ENCODE results near the gene ETNK2. TPM values are rescaled to one million over a fixed set of nuclear protein-coding genes. Genes with fewer than 3 reads are reported as not detected.

The ETNK2 gene
- total RNA-seq, 1 experiment from 2014 or later, result 21.9 TPM

GRCh38 chr1:204114606-204115005 is 37.2 kb downstream of the ETNK2 start:
- no peak for DNase-seq
- intact Hi-C loops (cut with micrococcal nuclease; ENCODE audit: unreplicated experiment), result no loop called here
- no peaks in the 10 kb centered on the region for H3K27me3 Mint-ChIP-seq (ENCODE audit: insufficient read depth, unreplicated experiment)
- ChIA-PET CTCF (no interaction called here), POLR2A (no interaction called here)
- Histone ChIP-seq H3K27me3 (replicated peaks; ENCODE audit: control insufficient read depth, insufficient read depth, low read length) (no peaks in the 10 kb centered on the region), H3K36me3 (ENCODE audit: control insufficient read depth, insufficient read depth, low read length) (peaks cover 4% of the 10 kb centered on the region; the same call in 1 of the 2 replicates), H3K4me3 (ENCODE audit: low read depth, low read length) (no peak overlapping the region), H3K9me3 (no peaks in the 10 kb centered on the region), H3K4me1 (no peaks in the 10 kb centered on the region)
- H3K36me3 Mint-ChIP-seq (ENCODE audit: insufficient read depth, unreplicated experiment), result peaks cover 9% of the 10 kb centered on the region
- H3K9me3 Mint-ChIP-seq (ENCODE audit: unreplicated experiment), result no peaks in the 10 kb centered on the region
- no TSS peak for BruUV-seq (replicated peaks)
- H3K27ac Mint-ChIP-seq (ENCODE audit: unreplicated experiment), result no peak overlapping the region
- H3K4me3 Mint-ChIP-seq (ENCODE audit: unreplicated experiment), result no peak overlapping the region
- H3K4me1 Mint-ChIP-seq (ENCODE audit: low read depth, unreplicated experiment), result peaks cover 5% of the 10 kb centered on the region
- no peak for TF ChIP-seq CTCF (IDR thresholded peaks at IDR 0.05; ENCODE audit: insufficient read depth in 1 of 2, low read depth in 1 of 2, low read length in 1 of 2, severe bottlenecking in 1 of 2, unreplicated experiment in 1 of 2)

GRCh38 chr1:204113896-204114295 is 37.9 kb downstream of the ETNK2 start:
- ChIA-PET CTCF (no interaction called here), POLR2A (no interaction called here)
- Mint-ChIP-seq H3K27me3 (ENCODE audit: insufficient read depth, unreplicated experiment) (no peaks in the 10 kb centered on the region), H3K4me3 (ENCODE audit: unreplicated experiment) (no peak overlapping the region), H3K9me3 (ENCODE audit: unreplicated experiment) (no peaks in the 10 kb centered on the region), H3K27ac (ENCODE audit: unreplicated experiment) (no peak overlapping the region), H3K4me1 (ENCODE audit: low read depth, unreplicated experiment) (peaks cover 5% of the 10 kb centered on the region), H3K36me3 (ENCODE audit: insufficient read depth, unreplicated experiment) (peaks cover 9% of the 10 kb centered on the region)
- no peak overlapping the region for H3K4me3 ChIP-seq (ENCODE audit: low read depth, low read length)
- H3K4me1 ChIP-seq, result no peaks in the 10 kb centered on the region
- no TSS peak for BruUV-seq (replicated peaks)
- H3K9me3 ChIP-seq, result no peaks in the 10 kb centered on the region
- intact Hi-C loops (cut with micrococcal nuclease; ENCODE audit: unreplicated experiment), result no loop called here
- H3K36me3 ChIP-seq (ENCODE audit: control insufficient read depth, insufficient read depth, low read length), result peaks cover 4% of the 10 kb centered on the region; the same call in 1 of the 2 replicates
- no peaks in the 10 kb centered on the region for H3K27me3 ChIP-seq (replicated peaks; ENCODE audit: control insufficient read depth, insufficient read depth, low read length)
- DNase-seq, result no peak
- no peak for TF ChIP-seq CTCF (IDR thresholded peaks at IDR 0.05; ENCODE audit: insufficient read depth in 1 of 2, low read depth in 1 of 2, low read length in 1 of 2, severe bottlenecking in 1 of 2, unreplicated experiment in 1 of 2)

- H3K27me3 ChIP-seq (replicated peaks; ENCODE audit: control insufficient read depth, insufficient read depth, low read length), result no peaks in the 10 kb centered on the region
- Mint-ChIP-seq H3K4me3 (ENCODE audit: unreplicated experiment) (no peak overlapping the region), H3K4me1 (ENCODE audit: low read depth, unreplicated experiment) (peaks cover 5% of the 10 kb centered on the region), H3K27ac (ENCODE audit: unreplicated experiment) (no peak overlapping the region), H3K9me3 (ENCODE audit: unreplicated experiment) (no peaks in the 10 kb centered on the region), H3K36me3 (ENCODE audit: insufficient read depth, unreplicated experiment) (peaks cover 9% of the 10 kb centered on the region), H3K27me3 (ENCODE audit: insufficient read depth, unreplicated experiment) (no peaks in the 10 kb centered on the region)
- H3K4me3 ChIP-seq (ENCODE audit: low read depth, low read length), result no peak overlapping the region
- H3K4me1 ChIP-seq, result no peaks in the 10 kb centered on the region
- peaks cover 4% of the 10 kb centered on the region; the same call in 1 of the 2 replicates for H3K36me3 ChIP-seq (ENCODE audit: control insufficient read depth, insufficient read depth, low read length)
- no peak for TF ChIP-seq CTCF (IDR thresholded peaks at IDR 0.05; ENCODE audit: insufficient read depth in 1 of 2, low read depth in 1 of 2, low read length in 1 of 2, severe bottlenecking in 1 of 2, unreplicated experiment in 1 of 2)
- DNase-seq, result no peak
- no TSS peak for BruUV-seq (replicated peaks)
- H3K9me3 ChIP-seq, result no peaks in the 10 kb centered on the region
- intact Hi-C loops (cut with micrococcal nuclease; ENCODE audit: unreplicated experiment), result no loop called here
- ChIA-PET CTCF (interaction anchor here (1.0 kb wide), 1 partner anchor 17 kb away, joined by 3 read pairs; no protein-coding TSS in a partner anchor), POLR2A (interaction anchor here (0.6 kb wide), 1 partner anchor 1723 kb away, joined by 7 read pairs; no protein-coding TSS in a partner anchor)
These were observed 38.7 kb downstream of the ETNK2 start for GRCh38 chr1:204112876-204113730.
